Common myeloid progenitor, CD34-positive (primary cell): ENCODE measurements around the gene TXNDC8.
A peak's percentile ranks its signal among the peaks of the same experiment; 100 is the strongest.

ENCODE experiments used
- CTCF ChIA-PET: fragments of 350-600 bp; sonication (Branson Sonifier 250); formaldehyde crosslinking; loops from one replicate; lab custom pipeline; 2021; ENCODE audit warnings: antibody characterized with exemption; lab: Charles Lee
- POLR2A ChIA-PET: fragments of 350-600 bp; sonication (Branson Sonifier 250); formaldehyde crosslinking; loops from one replicate; lab custom pipeline; 2021; ENCODE audit warnings: antibody characterized with exemption; lab: Charles Lee
- DNase-seq, 3 donors: peaks; one replicate each; pipeline versions ENCODE4 v3.0.0 to v3.0.0-alpha.2; 2013
- H3K27ac ChIP-seq, 2 experiments: 1 replicate in 1 of 2; 2 replicates in 1 of 2; pipeline ENCODE4 v1.7.0; 2013; ENCODE audit warnings: inconsistent platforms in 2 of 2, low read length in 2 of 2, mild to moderate bottlenecking in 2 of 2, low read depth in 1 of 2, moderate library complexity in 1 of 2; ENCODE audit not compliant: severe bottlenecking in 2 of 2, insufficient read depth in 1 of 2, poor library complexity in 1 of 2
- H3K27me3 ChIP-seq, 5 experiments: replicated peaks in 2 of 5; 1 replicate in 3 of 5; 2 replicates in 2 of 5; pipeline versions ENCODE4 v1.6.1 to v1.7.0; 2013; ENCODE audit warnings: low read length in 4 of 5, mild to moderate bottlenecking in 2 of 5, moderate library complexity in 2 of 5, inconsistent platforms in 1 of 5; ENCODE audit not compliant: insufficient read depth in 5 of 5, control insufficient read depth in 4 of 5
- H3K36me3 ChIP-seq, 4 experiments: 1 replicate in 2 of 4; 2 replicates in 2 of 4; pipeline versions ENCODE4 v1.6.1 to v1.7.0; 2013; ENCODE audit warnings: low read length in 3 of 4, control low read depth in 1 of 4, mild to moderate bottlenecking in 1 of 4; ENCODE audit not compliant: control insufficient read depth in 4 of 4, insufficient read depth in 4 of 4
- H3K4me1 ChIP-seq, 4 experiments: 1 replicate in 3 of 4; 2 replicates in 1 of 4; pipeline versions ENCODE4 v1.6.1 to v1.7.1; 2013; ENCODE audit warnings: low read length in 3 of 4, mild to moderate bottlenecking in 3 of 4, control low read depth in 1 of 4, inconsistent platforms in 1 of 4, moderate library complexity in 1 of 4; ENCODE audit not compliant: control insufficient read depth in 4 of 4, insufficient read depth in 4 of 4; ENCODE audit errors: control extremely low read depth in 1 of 4
- H3K4me3 ChIP-seq, 7 experiments: 1 replicate in 4 of 7; 2 replicates in 3 of 7; pipeline versions ENCODE4 v1.5.1 to v1.7.0; 2013; ENCODE audit warnings: mild to moderate bottlenecking in 7 of 7, low read length in 6 of 7, moderate library complexity in 6 of 7, inconsistent platforms in 2 of 7, low read depth in 2 of 7, control low read depth in 1 of 7; ENCODE audit not compliant: insufficient read depth in 4 of 7, control insufficient read depth in 1 of 7; ENCODE audit errors: extremely low read depth in 1 of 7
- H3K9me3 ChIP-seq, 5 experiments: 1 replicate in 4 of 5; 2 replicates in 1 of 5; pipeline versions ENCODE4 v1.6.1 to v1.7.1; 2013; ENCODE audit warnings: low read length in 4 of 5, mild to moderate bottlenecking in 2 of 5, inconsistent platforms in 1 of 5, low read depth in 1 of 5, moderate library complexity in 1 of 5; ENCODE audit not compliant: control insufficient read depth in 4 of 5, insufficient read depth in 2 of 5; ENCODE audit errors: control extremely low read depth in 1 of 5
- WGBS: methylation state at CpG from one replicate; pipeline ENCODE4 v1.1.5; 2013; ENCODE audit not compliant: insufficient coverage; 5-methylcytosine and 5-hydroxymethylcytosine counted together

Gene TXNDC8

DNA sequence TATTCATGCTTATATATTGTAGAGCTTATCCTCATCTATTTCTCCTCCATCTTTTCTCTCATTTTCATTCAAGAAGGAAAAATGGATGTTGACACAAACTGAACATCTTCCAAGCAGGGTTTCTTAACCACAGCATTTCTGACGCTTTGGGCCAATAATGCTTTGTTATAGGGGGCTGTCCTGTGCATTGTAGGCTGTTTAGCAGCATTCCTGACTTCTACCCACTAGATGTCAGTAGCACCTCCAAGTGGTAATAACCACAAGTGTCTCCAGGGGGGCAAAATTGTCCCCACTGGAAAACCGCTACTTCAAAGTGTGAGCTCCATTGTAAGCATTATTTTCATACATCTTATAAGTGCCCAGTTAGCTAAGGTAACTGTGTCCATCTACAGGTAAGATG is 2.6 kb upstream of the TXNDC8 start:
- Histone ChIP-seq H3K27ac (no peak overlapping the region), H3K9me3 (no peaks in the 10 kb centered on the region), H3K27me3 (no peaks in the 10 kb centered on the region), H3K4me1 (no peaks in the 10 kb centered on the region), H3K4me3 (no peak overlapping the region), H3K36me3 (no peaks in the 10 kb centered on the region)
- 40% methylated on average over 1 of the region's 2 CpGs for WGBS
- DNase-seq = peak in 2 of 3 donors; percentile 9 to 27
- CTCF ChIA-PET = interaction anchor here (0.8 to 1.5 kb wide), 3 partner anchors 10 to 27 kb away, joined by 3 to 6 read pairs (median 4); no protein-coding TSS in a partner anchor
- POLR2A ChIA-PET = no interaction called here

GRCh38 chr9:110338143-110338542 is 480 bp upstream of the TXNDC8 start:
- H3K36me3 ChIP-seq = no peaks in the 10 kb centered on the region
- H3K27me3 ChIP-seq = no peaks in the 10 kb centered on the region
- no peak overlapping the region for H3K4me3 ChIP-seq
- no peak for DNase-seq
- WGBS = 100% methylated on average over 1 of the region's 1 CpG
- no peaks in the 10 kb centered on the region for H3K9me3 ChIP-seq
- H3K27ac ChIP-seq = no peak overlapping the region
- peaks cover 0 to 10% (median 5%) of the 10 kb centered on the region in 4 experiments for H3K4me1 ChIP-seq
- POLR2A ChIA-PET = no interaction called here
- CTCF ChIA-PET = no interaction called here

DNA sequence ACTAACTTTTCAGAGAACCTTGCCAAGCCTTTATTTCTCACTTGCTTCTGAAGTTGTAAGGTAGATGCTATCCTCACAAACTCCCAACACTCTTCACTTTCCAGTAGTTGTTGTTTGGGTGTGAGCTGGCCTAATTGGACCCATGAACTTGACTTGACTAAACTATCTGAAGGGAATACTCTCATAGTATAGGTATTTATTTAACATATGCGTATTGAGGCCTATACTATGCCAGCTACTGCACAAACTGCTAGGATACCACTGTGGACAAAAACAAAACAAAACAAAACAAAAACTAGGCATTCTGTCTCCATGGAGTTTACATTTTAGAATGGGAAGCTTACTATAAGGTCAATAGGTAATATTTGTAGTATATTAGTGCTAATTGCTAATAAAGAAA is 1.3 kb downstream of the TXNDC8 start:
- no peak for DNase-seq
- Histone ChIP-seq H3K9me3 (no peaks in the 10 kb centered on the region), H3K36me3 (no peaks in the 10 kb centered on the region), H3K4me3 (no peak overlapping the region), H3K27me3 (no peaks in the 10 kb centered on the region), H3K27ac (no peak overlapping the region), H3K4me1 (peaks cover 0 to 10% (median 5%) of the 10 kb centered on the region in 4 experiments)
- CTCF ChIA-PET = no interaction called here
- WGBS = no CpG with 5 or more reads among the region's 1 CpG
- POLR2A ChIA-PET = no interaction called here

GRCh38 chr9:110334871-110335270 is 2.8 kb downstream of the TXNDC8 start:
- no peak for DNase-seq
- CTCF ChIA-PET = interaction anchor here (0.9 to 1.2 kb wide), 2 partner anchors 10 to 36 kb away, joined by 3 read pairs; no protein-coding TSS in a partner anchor
- H3K27ac ChIP-seq = no peak overlapping the region

DNA sequence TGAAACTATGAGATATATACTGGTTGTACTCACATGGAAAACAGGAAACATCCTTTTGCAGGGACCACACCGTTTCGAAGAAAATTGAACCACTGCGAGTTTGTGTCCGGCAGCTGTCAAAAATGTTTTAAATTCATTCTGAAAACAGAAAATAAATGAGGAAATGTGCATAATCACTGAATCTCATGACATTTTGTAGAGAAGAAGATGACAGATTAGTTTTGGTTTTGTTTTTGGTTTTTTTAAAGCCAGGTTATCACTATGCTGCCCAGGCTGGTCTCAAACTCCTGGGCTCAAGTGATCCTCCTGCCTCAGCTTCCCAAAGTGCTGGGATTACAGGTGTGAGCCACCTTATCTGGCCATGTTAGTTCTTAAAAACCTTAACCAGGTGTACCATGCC is 3.5 kb downstream of the TXNDC8 start:
- Histone ChIP-seq H3K4me1 (peaks cover 0 to 22% (median 10%) of the 10 kb centered on the region in 4 experiments), H3K36me3 (no peaks in the 10 kb centered on the region), H3K27me3 (no peaks in the 10 kb centered on the region), H3K27ac (no peak overlapping the region), H3K4me3 (peak overlapping the region in 3 of 7 experiments; percentile 22 to 42 (median 25)), H3K9me3 (peaks cover 0 to 2% (median 0%) of the 10 kb centered on the region in 5 experiments)
- no CpG with 5 or more reads among the region's 4 CpGs for WGBS
- ChIA-PET CTCF (interaction anchor here (1.2 kb wide), 1 partner anchor 10 kb away, joined by 3 read pairs; no protein-coding TSS in a partner anchor), POLR2A (interaction anchor here (0.5 kb wide), 1 partner anchor 854 kb away, joined by 4 read pairs; no protein-coding TSS in a partner anchor)
- peak in 2 of 3 donors; percentile 55 to 63 for DNase-seq

More at GRCh38 chr9:110334871-110335270, 2.8 kb downstream of the TXNDC8 start:
- Histone ChIP-seq H3K36me3 (no peaks in the 10 kb centered on the region), H3K4me1 (peaks cover 0 to 18% (median 9%) of the 10 kb centered on the region in 4 experiments), H3K4me3 (no peak overlapping the region), H3K9me3 (peaks cover 0 to 2% (median 0%) of the 10 kb centered on the region in 5 experiments), H3K27me3 (no peaks in the 10 kb centered on the region)
- POLR2A ChIA-PET = interaction anchor here (0.5 to 0.7 kb wide), 2 partner anchors 9 to 854 kb away, joined by 4 read pairs; no protein-coding TSS in a partner anchor

DNA sequence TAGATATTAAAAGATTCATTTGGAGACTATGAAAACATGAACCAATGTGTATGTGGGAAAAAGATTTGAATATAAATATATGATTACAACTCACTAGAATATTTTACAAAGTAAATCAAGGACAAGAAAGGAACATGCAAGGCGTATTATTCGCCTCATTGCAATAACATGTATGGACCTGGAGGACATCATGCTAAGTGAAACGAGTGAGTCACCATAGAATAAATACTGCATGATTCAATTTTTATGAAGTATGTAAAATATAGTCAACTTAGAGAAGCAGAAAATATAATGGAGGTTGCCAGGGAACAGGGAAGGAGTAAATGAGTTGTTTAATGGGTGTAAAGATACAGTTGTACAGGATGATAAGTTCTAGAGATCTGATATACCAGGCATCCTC is 4.9 kb downstream of the TXNDC8 start:
- H3K27me3 ChIP-seq = no peaks in the 10 kb centered on the region
- H3K9me3 ChIP-seq = peaks cover 0 to 2% (median 0%) of the 10 kb centered on the region in 5 experiments
- no peak overlapping the region for H3K27ac ChIP-seq
- DNase-seq = no peak
- peaks cover 0 to 22% (median 10%) of the 10 kb centered on the region in 4 experiments for H3K4me1 ChIP-seq
- no peak overlapping the region for H3K4me3 ChIP-seq
- H3K36me3 ChIP-seq = no peaks in the 10 kb centered on the region
- WGBS = 94% methylated on average over 2 of the region's 3 CpGs
- POLR2A ChIA-PET = no interaction called here
- CTCF ChIA-PET = no interaction called here

DNA sequence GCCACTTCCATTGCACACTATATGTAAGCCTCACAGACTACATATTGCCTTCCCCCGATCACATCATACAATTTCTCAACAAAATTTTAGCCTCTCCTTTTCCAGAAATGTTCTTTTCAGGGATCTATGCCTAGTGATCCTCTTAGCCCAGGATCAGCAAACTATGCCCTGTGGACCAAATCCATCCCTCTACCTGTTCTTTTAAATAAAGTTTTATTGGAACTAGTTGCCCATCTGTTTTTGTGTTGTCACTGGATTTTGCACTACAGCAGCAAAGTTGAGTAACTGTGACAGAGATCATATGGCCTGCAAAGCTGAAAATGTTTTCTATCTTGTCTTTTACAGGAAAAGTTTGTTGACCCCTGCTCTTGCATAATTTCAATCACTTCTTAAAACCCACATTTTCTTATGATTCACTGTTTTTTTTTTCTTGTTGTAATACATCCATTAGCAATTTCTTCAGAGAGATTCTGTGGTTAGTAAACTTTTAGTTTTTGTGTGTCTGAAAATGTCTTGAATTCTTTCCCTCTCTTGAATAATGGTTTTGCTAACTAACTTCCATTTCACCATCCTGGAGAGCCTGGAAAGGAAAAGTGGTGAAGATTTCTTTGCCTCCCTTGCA is 7.1 kb downstream of the TXNDC8 start:
- no peaks in the 10 kb centered on the region for H3K36me3 ChIP-seq
- peaks cover 0 to 22% (median 10%) of the 10 kb centered on the region in 4 experiments for H3K4me1 ChIP-seq
- 100% methylated on average over 1 of the region's 1 CpG for whole genome bisulfite sequencing
- peak in 1 of 3 donors; percentile 31 for DNase-seq
- CTCF ChIA-PET = no interaction called here
- no peaks in the 10 kb centered on the region for H3K27me3 ChIP-seq
- H3K27ac ChIP-seq = no peak overlapping the region
- peaks cover 0 to 2% (median 0%) of the 10 kb centered on the region in 5 experiments for H3K9me3 ChIP-seq
- POLR2A ChIA-PET = no interaction called here
- H3K4me3 ChIP-seq = no peak overlapping the region
